Hepatocyte (in vitro differentiated cells): ENCODE results near the gene LMCD1.

ENCODE experiments used
- EZH2 ChIP-seq: fragments of 200-600 bp; sonication (generic); IDR thresholded peaks from 2 replicates; pipeline ENCODE4 v1.6.1; 2016; ENCODE audit warnings: antibody characterized with exemption, mild to moderate bottlenecking, borderline replicate concordance
- EZH2phosphoT487 ChIP-seq: fragments of 200-600 bp; sonication (generic); IDR thresholded peaks from one replicate; pipeline ENCODE4 v1.6.1; 2018; ENCODE audit warnings: antibody characterized with exemption, mild to moderate bottlenecking, low read depth, moderate library complexity; ENCODE audit not compliant: unreplicated experiment, severe bottlenecking
- TF ChIP-seq, protein P1 (sequence below): fragments of 200-600 bp; sonication (generic); IDR thresholded peaks from 2 replicates; pipeline ENCODE4 v1.5.1; 2016; ENCODE audit warnings: antibody characterized with exemption, mild to moderate bottlenecking; ENCODE audit not compliant: poor library complexity

DNA sequence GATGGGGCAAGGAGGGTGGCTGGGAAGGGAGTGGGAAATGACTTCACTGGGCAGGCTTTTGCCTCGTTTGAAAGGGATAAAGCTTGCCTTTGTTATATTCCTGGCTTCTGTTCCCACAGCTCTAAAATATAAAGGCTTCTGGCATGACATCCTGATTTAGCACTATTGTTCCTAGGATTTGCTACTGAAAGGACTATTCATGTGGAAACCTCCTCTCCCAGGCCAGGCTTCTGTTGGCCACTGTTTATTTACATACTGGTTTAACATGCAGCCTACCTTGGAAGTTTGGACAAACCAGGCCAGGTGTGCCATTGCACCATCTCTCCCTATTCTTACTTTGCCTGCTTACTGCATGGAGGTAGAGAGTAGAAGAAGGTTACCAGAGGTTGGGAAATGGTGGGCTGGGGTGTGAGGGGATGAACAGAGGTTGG, 2.4 kb upstream of the LMCD1 start:
- no peak for TF ChIP-seq EZH2
- TF ChIP-seq, protein P1, sequence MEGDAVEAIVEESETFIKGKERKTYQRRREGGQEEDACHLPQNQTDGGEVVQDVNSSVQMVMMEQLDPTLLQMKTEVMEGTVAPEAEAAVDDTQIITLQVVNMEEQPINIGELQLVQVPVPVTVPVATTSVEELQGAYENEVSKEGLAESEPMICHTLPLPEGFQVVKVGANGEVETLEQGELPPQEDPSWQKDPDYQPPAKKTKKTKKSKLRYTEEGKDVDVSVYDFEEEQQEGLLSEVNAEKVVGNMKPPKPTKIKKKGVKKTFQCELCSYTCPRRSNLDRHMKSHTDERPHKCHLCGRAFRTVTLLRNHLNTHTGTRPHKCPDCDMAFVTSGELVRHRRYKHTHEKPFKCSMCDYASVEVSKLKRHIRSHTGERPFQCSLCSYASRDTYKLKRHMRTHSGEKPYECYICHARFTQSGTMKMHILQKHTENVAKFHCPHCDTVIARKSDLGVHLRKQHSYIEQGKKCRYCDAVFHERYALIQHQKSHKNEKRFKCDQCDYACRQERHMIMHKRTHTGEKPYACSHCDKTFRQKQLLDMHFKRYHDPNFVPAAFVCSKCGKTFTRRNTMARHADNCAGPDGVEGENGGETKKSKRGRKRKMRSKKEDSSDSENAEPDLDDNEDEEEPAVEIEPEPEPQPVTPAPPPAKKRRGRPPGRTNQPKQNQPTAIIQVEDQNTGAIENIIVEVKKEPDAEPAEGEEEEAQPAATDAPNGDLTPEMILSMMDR, result no peak
- TF ChIP-seq EZH2phosphoT487, result no peak
